Heart left ventricle (tissue), 13 donors: ENCODE measurements around the gene MBP.
"Not testable (repeated sequence)": the region's sequence is repeated elsewhere in the genome, so short reads cannot be mapped to it uniquely, and the experiment has no call there.

Experiments
- POLR2A ChIP-seq, 2 donors: fragments of 450-650 bp; IDR thresholded peaks; one replicate each; pipeline ENCODE4 v1.6.1; 2017; ENCODE audit warnings: antibody characterized with exemption in 2 of 2, mild to moderate bottlenecking in 2 of 2, moderate library complexity in 2 of 2
- TF ChIP-seq, protein P1 (sequence below), 12 donors: fragments of 200-600 bp; sonication (generic) in 4 of 12; IDR thresholded peaks; one replicate each; pipeline versions ENCODE4 v1.5.0 to v1.8.0; 2018 to 2022; ENCODE audit warnings: antibody characterized with exemption in 12 of 12, mild to moderate bottlenecking in 5 of 12
- donor health status: ischemic (EF 13 %, LVEDD 7.1; RV severe dilation, severe dysfunction).
- donor health status: DM: no; HTN: yes; CAD: no.
- donor health status: DM: no; HTN: no; CAD: no.
- donor health status: ischemic (EF 25% LVEDD 6.9; RV normal size, moderate dysfunction).
- donor health status: ischemic (EF 25% LVEDD 5.7; RV mildly dilated, moderate dysfunction).
- donor health status: ischemic (EF 35%, LVEDD 5.7; RV mildly dilated, moderate dysfunction).
- donor health status: nonischemic (EF 11% LVEDD 7.7; RV severe dilation, severe dysfunction).
- donor health status: DM: yes; HTN: yes; CAD: no.
- donor health status: PGD.
- donor health status: ischemic (EF 29% LVEDD 5.4; RV normal size, mild dysfunction).
- donor health status: nonischemic (EF 23%, LVEDD 6.1; RV moderate dilation, normal function).

DNA sequence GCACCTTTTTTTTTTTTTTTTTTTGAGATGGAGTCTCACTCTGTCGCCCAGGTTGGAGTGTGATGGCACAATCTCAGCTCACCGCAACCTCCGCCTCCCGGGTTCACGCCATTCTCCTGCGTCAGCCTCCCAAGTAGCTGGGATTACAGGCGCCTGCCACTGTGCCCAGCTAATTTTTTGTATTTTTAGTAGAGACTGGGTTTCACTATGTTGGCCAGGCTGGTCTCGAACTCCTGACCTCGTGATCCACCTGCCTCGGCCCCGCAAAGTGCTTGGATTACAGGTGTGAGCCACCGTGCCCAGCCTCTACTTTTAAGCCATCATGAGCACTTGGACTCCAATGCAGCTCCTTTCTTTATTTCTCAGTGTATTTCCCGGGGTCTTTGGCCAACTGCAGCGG, 111.1 kb downstream of the MBP start:
- TF ChIP-seq, protein P1, sequence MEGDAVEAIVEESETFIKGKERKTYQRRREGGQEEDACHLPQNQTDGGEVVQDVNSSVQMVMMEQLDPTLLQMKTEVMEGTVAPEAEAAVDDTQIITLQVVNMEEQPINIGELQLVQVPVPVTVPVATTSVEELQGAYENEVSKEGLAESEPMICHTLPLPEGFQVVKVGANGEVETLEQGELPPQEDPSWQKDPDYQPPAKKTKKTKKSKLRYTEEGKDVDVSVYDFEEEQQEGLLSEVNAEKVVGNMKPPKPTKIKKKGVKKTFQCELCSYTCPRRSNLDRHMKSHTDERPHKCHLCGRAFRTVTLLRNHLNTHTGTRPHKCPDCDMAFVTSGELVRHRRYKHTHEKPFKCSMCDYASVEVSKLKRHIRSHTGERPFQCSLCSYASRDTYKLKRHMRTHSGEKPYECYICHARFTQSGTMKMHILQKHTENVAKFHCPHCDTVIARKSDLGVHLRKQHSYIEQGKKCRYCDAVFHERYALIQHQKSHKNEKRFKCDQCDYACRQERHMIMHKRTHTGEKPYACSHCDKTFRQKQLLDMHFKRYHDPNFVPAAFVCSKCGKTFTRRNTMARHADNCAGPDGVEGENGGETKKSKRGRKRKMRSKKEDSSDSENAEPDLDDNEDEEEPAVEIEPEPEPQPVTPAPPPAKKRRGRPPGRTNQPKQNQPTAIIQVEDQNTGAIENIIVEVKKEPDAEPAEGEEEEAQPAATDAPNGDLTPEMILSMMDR (IDR thresholded peaks at IDR 0.05): not testable (repeated sequence)
- not testable (repeated sequence) for TF ChIP-seq POLR2A (IDR thresholded peaks at IDR 0.05)
